Bone marrow (tissue), 2 donors: ENCODE measurements around the gene COMMD3.
A peak's percentile ranks its signal among the peaks of the same experiment; 100 is the strongest.

Source experiments
- DNase-seq, 2 donors: peaks; one replicate each; lab custom pipeline; 2025; lab: John Stamatoyannopoulos, UW

COMMD3 gene

GRCh38 chr10:22366771-22367170, 50.6 kb downstream of the COMMD3 start:
- no peak for DNase-seq

GRCh38 chr10:22367471-22367870, 51.3 kb downstream of the COMMD3 start:
- no peak for DNase-seq

GRCh38 chr10:22368402-22368801, 52.2 kb downstream of the COMMD3 start:
- no peak for DNase-seq

- DNase-seq: no peak
These were observed 52.8 kb downstream of the COMMD3 start for GRCh38 chr10:22368981-22369380.

DNA sequence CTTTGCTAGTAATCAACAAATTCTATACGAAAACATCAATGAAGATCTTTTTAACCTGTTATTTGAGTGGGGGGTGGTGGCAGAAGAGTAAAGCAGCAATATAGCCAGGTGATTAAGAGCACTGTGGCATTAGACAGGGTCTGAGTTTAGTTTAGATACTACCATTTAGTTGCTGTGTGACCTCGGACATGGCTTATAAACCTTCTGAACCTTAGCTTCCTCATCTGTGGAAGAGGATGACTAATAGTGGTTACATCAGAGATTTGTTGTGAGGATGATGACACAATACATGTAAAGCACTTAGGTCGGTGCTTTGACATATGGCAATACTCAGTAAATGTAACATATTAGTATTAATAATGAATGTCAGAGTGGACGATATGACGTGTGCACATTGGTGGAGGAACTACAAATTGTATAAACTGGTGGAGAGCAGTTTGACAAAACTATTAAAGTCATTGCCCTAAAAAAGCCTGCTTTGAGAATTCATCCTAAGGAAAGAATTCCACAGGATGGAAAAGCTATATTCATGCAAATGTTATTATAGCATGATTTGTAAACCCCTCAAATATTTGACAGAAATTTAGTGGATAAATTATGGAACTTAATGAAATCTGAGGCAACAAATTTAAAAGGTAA, 53.4 kb downstream of the COMMD3 start:
- peak in 1 of 2 donors; percentile 37 for DNase-seq
